C4-2B (cell line): ENCODE data around the gene HEATR5A.

ENCODE experiments used
- ZFX ChIP-seq: fragments of 450-650 bp; IDR thresholded peaks from 2 replicates; pipeline ENCODE4 v1.6.1; 2017
- TF ChIP-seq, protein P1 (sequence below): fragments of 450-650 bp; conservative IDR thresholded peaks from 2 replicates; pipeline ENCODE4 v1.5.1; 2017; ENCODE audit warnings: mild to moderate bottlenecking

DNA sequence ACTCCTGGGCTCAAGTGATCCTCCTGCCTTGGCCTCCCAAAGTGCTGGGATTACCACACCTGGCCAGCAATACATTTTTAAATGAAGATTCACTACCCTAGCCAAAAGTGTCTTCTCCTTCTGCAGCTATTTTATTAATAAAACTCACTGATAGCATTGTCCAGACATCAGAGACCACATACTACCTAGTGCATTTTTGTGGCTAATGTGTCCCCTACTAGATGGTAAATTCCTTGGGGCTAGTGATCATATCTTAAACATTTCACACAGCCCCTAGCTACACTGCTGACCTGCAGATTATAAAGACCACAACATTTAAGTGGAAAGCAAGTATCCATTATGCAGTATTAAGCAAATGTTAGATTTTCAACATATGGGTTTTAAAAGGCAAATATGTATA is 19.9 kb upstream of the HEATR5A start:
- TF ChIP-seq, protein P1, sequence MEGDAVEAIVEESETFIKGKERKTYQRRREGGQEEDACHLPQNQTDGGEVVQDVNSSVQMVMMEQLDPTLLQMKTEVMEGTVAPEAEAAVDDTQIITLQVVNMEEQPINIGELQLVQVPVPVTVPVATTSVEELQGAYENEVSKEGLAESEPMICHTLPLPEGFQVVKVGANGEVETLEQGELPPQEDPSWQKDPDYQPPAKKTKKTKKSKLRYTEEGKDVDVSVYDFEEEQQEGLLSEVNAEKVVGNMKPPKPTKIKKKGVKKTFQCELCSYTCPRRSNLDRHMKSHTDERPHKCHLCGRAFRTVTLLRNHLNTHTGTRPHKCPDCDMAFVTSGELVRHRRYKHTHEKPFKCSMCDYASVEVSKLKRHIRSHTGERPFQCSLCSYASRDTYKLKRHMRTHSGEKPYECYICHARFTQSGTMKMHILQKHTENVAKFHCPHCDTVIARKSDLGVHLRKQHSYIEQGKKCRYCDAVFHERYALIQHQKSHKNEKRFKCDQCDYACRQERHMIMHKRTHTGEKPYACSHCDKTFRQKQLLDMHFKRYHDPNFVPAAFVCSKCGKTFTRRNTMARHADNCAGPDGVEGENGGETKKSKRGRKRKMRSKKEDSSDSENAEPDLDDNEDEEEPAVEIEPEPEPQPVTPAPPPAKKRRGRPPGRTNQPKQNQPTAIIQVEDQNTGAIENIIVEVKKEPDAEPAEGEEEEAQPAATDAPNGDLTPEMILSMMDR: no peak
- TF ChIP-seq ZFX: no peak
